Fibroblast of skin of scalp (primary cell): Measurements from ENCODE around the gene GSN.
"Not testable (repeated sequence)": the region's sequence is repeated elsewhere in the genome, so short reads cannot be mapped to it uniquely, and the experiment has no call there.

ENCODE experiments used
- DNase-seq: peaks from one replicate; pipeline ENCODE4 v3.0.0-alpha.2; 2013

Gene GSN

GRCh38 chr9:121288673-121289025, 20.7 kb downstream of the GSN start:
- no peak for DNase-seq

- peak; percentile 66 for DNase-seq
These were observed 21.2 kb downstream of the GSN start for GRCh38 chr9:121289026-121289771.

- DNase-seq, result no peak
These were observed 21.9 kb downstream of the GSN start for GRCh38 chr9:121289772-121290370.

- not testable (repeated sequence) for DNase-seq
These were observed 23.6 kb downstream of the GSN start for GRCh38 chr9:121291536-121291935.

GRCh38 chr9:121292051-121292450, 24.1 kb downstream of the GSN start:
- no peak for DNase-seq

GRCh38 chr9:121292801-121293241, 24.9 kb downstream of the GSN start:
- no peak for DNase-seq

GRCh38 chr9:121294151-121294743, 26.3 kb downstream of the GSN start:
- DNase-seq, result no peak

- no peak for DNase-seq
These were observed 27.1 kb downstream of the GSN start for GRCh38 chr9:121294866-121295661.

- DNase-seq, result no peak
These were observed 27.8 kb downstream of the GSN start for GRCh38 chr9:121295662-121296191.

GRCh38 chr9:121296213-121297127, 28.5 kb downstream of the GSN start:
- DNase-seq, result no peak

- DNase-seq, result no peak
These were observed 29.4 kb downstream of the GSN start for GRCh38 chr9:121297389-121297788.

GRCh38 chr9:121298016-121298538, 30.1 kb downstream of the GSN start:
- DNase-seq, result no peak

GRCh38 chr9:121298689-121299466, 30.9 kb downstream of the GSN start:
- peak; percentile 68 for DNase-seq

- peak; percentile 41 for DNase-seq
These were observed 31.7 kb downstream of the GSN start for GRCh38 chr9:121299467-121300282.

- DNase-seq, result no peak
These were observed 32.5 kb downstream of the GSN start for GRCh38 chr9:121300283-121301119.

- DNase-seq, result no peak
These were observed 33.9 kb downstream of the GSN start for GRCh38 chr9:121301881-121302286.

GRCh38 chr9:121302341-121302740, 34.4 kb downstream of the GSN start:
- DNase-seq, result no peak

- DNase-seq, result no peak
These were observed 34.8 kb downstream of the GSN start for GRCh38 chr9:121302786-121303185.
